ENCODE measurements around the gene GABRR3.

GRCh38 chr3:97949110-97949485, 86.0 kb downstream of the GABRR3 start:
- TF ChIP-seq CTCF (IDR thresholded peaks at IDR 0.05; ENCODE audit: insufficient read depth, low read length, poor library complexity, severe bottlenecking) (no peak), EZH2phosphoT487 (conservative IDR thresholded peaks at IDR 0.05; ENCODE audit: low read length) (no peak)
